IMR-90 (cell line): ENCODE results near the gene CCL14. TPM values are rescaled to one million over a fixed set of nuclear protein-coding genes. Genes with fewer than 3 reads are reported as not detected.

ENCODE experiments used
- ATAC-seq: fragments of 200-7000 bp; cut with Tn5 transposase; 2 replicates; pipeline ENCODE4 v1.9.1; 2020; ENCODE audit warnings: low read depth, mild to moderate bottlenecking, moderate library complexity
- BruUV-seq: library from RNA; stranded (reverse); fragments of 400-500 nt; replicated peaks from 2 replicates; lab custom pipeline; 2021; lab: Mats Ljungman, UMichigan
- CTCF ChIA-PET: fragments of 300-600 bp; formaldehyde crosslinking; extraction: SDS; loops from one replicate; lab custom pipeline; 2021; ENCODE audit warnings: antibody characterized with exemption; lab: Yijun Ruan, JAX
- POLR2A ChIA-PET: fragments of 300-600 bp; sonication (Branson Sonifier 250); formaldehyde crosslinking; loops from one replicate; lab custom pipeline; 2022; ENCODE audit warnings: antibody characterized with exemption; ENCODE audit not compliant: unreplicated experiment; lab: Charles Lee
- DNase-seq: peaks from one replicate; pipeline ENCODE4 v3.0.0; 2013
- H2AFZ ChIP-seq: replicated peaks from 2 replicates; pipeline ENCODE3; 2013; ENCODE audit warnings: low read length, mild to moderate bottlenecking; ENCODE audit not compliant: poor library complexity
- H2AK5ac ChIP-seq: 2 replicates; pipeline ENCODE4 v1.6.1; 2013; ENCODE audit warnings: low read depth, low read length, inconsistent platforms
- H2AK9ac ChIP-seq: replicated peaks from 2 replicates; pipeline ENCODE3; 2013; ENCODE audit warnings: mild to moderate bottlenecking, low read depth, low read length, moderate library complexity; ENCODE audit not compliant: poor library complexity
- H2BK120ac ChIP-seq: 2 replicates; pipeline ENCODE4 v1.6.1; 2013; ENCODE audit warnings: low read depth, low read length, inconsistent platforms
- H2BK15ac ChIP-seq: 3 replicates; pipeline ENCODE4 v1.6.1; 2013; ENCODE audit warnings: low read depth, low read length, inconsistent platforms
- H2BK20ac ChIP-seq: 2 replicates; pipeline ENCODE4 v1.6.1; 2013; ENCODE audit warnings: low read depth, mild to moderate bottlenecking, inconsistent platforms, low read length, moderate library complexity
- H2BK5ac ChIP-seq: 2 replicates; pipeline ENCODE4 v1.6.1; 2013; ENCODE audit warnings: mild to moderate bottlenecking, low read depth, low read length, inconsistent platforms; ENCODE audit not compliant: poor library complexity, severe bottlenecking
- H3K14ac ChIP-seq: replicated peaks from 2 replicates; pipeline ENCODE4 v1.6.1; 2013; ENCODE audit warnings: low read depth, low read length, inconsistent platforms
- H3K18ac ChIP-seq: 2 replicates; pipeline ENCODE4 v1.6.1; 2013; ENCODE audit warnings: low read depth, low read length, control low read depth
- H3K23ac ChIP-seq: 2 replicates; pipeline ENCODE4 v1.6.1; 2013; ENCODE audit warnings: low read depth, low read length, inconsistent platforms
- H3K27ac ChIP-seq: 2 replicates; pipeline ENCODE4 v1.5.1; 2013; ENCODE audit warnings: mild to moderate bottlenecking, control low read depth, low read length; ENCODE audit not compliant: insufficient read depth
- H3K27me3 ChIP-seq: 2 replicates; pipeline ENCODE4 v1.6.1; 2013; ENCODE audit warnings: low read length; ENCODE audit not compliant: control insufficient read depth, insufficient read depth
- H3K36me3 ChIP-seq: 2 replicates; pipeline ENCODE4 v1.6.1; 2013; ENCODE audit warnings: low read length, mixed read lengths; ENCODE audit not compliant: control insufficient read depth, insufficient read depth
- H3K4ac ChIP-seq: 2 replicates; pipeline ENCODE4 v1.6.1; 2013; ENCODE audit warnings: low read depth, low read length, inconsistent platforms
- H3K4me1 ChIP-seq: 2 replicates; pipeline ENCODE4 v1.6.1; 2013; ENCODE audit warnings: low read length, mixed read lengths; ENCODE audit not compliant: control insufficient read depth, insufficient read depth
- H3K4me2 ChIP-seq: 2 replicates; pipeline ENCODE4 v1.6.1; 2013; ENCODE audit warnings: low read depth, mild to moderate bottlenecking, control low read depth, low read length, moderate library complexity
- H3K4me3 ChIP-seq: 2 replicates; pipeline ENCODE4 v1.5.1; 2013; ENCODE audit warnings: low read depth, mild to moderate bottlenecking, control low read depth, low read length, moderate library complexity; ENCODE audit not compliant: insufficient read depth
- H3K56ac ChIP-seq: 2 replicates; pipeline ENCODE4 v1.6.1; 2013; ENCODE audit warnings: low read length, inconsistent platforms; ENCODE audit not compliant: insufficient read depth; ENCODE audit errors: extremely low read depth
- H3K79me1 ChIP-seq, 2 experiments: 2 replicates each; pipeline ENCODE4 v1.6.1; 2013; ENCODE audit warnings: low read length in 2 of 2, inconsistent platforms in 1 of 2, low read depth in 1 of 2
- H3K9ac ChIP-seq: 2 replicates; pipeline ENCODE4 v1.6.1; 2013; ENCODE audit warnings: low read depth, low read length, control low read depth
- H3K9me1 ChIP-seq: 2 replicates; pipeline ENCODE4 v1.6.1; 2013; ENCODE audit warnings: low read length, inconsistent platforms; ENCODE audit not compliant: insufficient read depth
- H3K9me3 ChIP-seq: 2 replicates; pipeline ENCODE4 v1.6.1; 2013; ENCODE audit warnings: low read length; ENCODE audit not compliant: control insufficient read depth, insufficient read depth
- H4K20me1 ChIP-seq: 2 replicates; pipeline ENCODE4 v1.6.1; 2013; ENCODE audit warnings: low read length, inconsistent platforms; ENCODE audit not compliant: insufficient read depth
- H4K5ac ChIP-seq: 2 replicates; pipeline ENCODE4 v1.6.1; 2013; ENCODE audit warnings: mild to moderate bottlenecking, low read depth, low read length, control low read depth
- H4K8ac ChIP-seq, 2 experiments: 2 replicates each; pipeline ENCODE4 v1.6.1; 2013; ENCODE audit warnings: low read depth in 2 of 2, low read length in 2 of 2, control low read depth in 1 of 2, inconsistent platforms in 1 of 2
- H4K91ac ChIP-seq: 2 replicates; pipeline ENCODE4 v1.6.1; 2013; ENCODE audit warnings: low read depth, low read length, inconsistent platforms; ENCODE audit not compliant: insufficient read depth
- CEBPB ChIP-seq: IDR thresholded peaks from 2 replicates; pipeline ENCODE4 v1.6.1; 2012; ENCODE audit warnings: low read depth, low read length, improper control_type of control experiment
- CTCF ChIP-seq: conservative IDR thresholded peaks from 2 replicates; pipeline ENCODE4 v1.5.1; 2012; ENCODE audit warnings: mild to moderate bottlenecking, low read depth, low read length, improper control_type of control experiment
- ELK1 ChIP-seq: fragments of 150-350 bp; IDR thresholded peaks from 2 replicates; pipeline ENCODE4 v1.6.1; 2016; ENCODE audit warnings: low read depth, mild to moderate bottlenecking, low read length, moderate library complexity, borderline replicate concordance
- FOS ChIP-seq: fragments of 150-350 bp; IDR thresholded peaks from 2 replicates; pipeline ENCODE4 v1.6.1; 2016; ENCODE audit warnings: low read depth, low read length
- MXI1 ChIP-seq: IDR thresholded peaks from 2 replicates; pipeline ENCODE4 v1.6.1; 2012; ENCODE audit warnings: low read depth, mild to moderate bottlenecking, low read length, moderate library complexity, borderline replicate concordance
- POLR2A ChIP-seq: IDR thresholded peaks from 2 replicates; pipeline ENCODE4 v1.6.1; 2012; ENCODE audit warnings: mild to moderate bottlenecking, low read depth, low read length
- RAD21 ChIP-seq: IDR thresholded peaks from 2 replicates; pipeline ENCODE4 v1.6.1; 2012; ENCODE audit warnings: low read length, improper control_type of control experiment
- RCOR1 ChIP-seq: IDR thresholded peaks from 2 replicates; pipeline ENCODE4 v1.6.1; 2012; ENCODE audit warnings: mild to moderate bottlenecking, low read length, improper control_type of control experiment; ENCODE audit not compliant: insufficient replicate concordance
- RFX5 ChIP-seq: IDR thresholded peaks from 2 replicates; pipeline ENCODE4 v1.8.0; 2012; ENCODE audit warnings: low read depth, mild to moderate bottlenecking, low read length, moderate library complexity
- WGBS, 2 experiments: methylation state at CpG; one replicate each; pipeline versions ENCODE4 v1.1.5 to v1.1.7; 2013; ENCODE audit warnings: missing lambda C conversion rate in 2 of 2; ENCODE audit not compliant: insufficient read length in 1 of 2; ENCODE audit errors: extremely low coverage in 2 of 2; 5-methylcytosine and 5-hydroxymethylcytosine counted together
- dilution Hi-C: fragments of 300-500 bp; cut with HindIII; formaldehyde crosslinking; loops from one replicate; pipeline ENCODE4 v1.14.3; 2018; ENCODE audit warnings: low sequenced_read_pairs; ENCODE audit not compliant: unreplicated experiment
- in situ Hi-C: fragments of 300-500 bp; cut with MboI; formaldehyde crosslinking; loops from 3 replicates; pipeline ENCODE4 v1.14.3; 2019; ENCODE audit warnings: low sequenced_read_pairs, inconsistent platforms, mixed read lengths
- intact Hi-C: fragments of 100-400 bp; cut with micrococcal nuclease; formaldehyde crosslinking; loops from 2 replicates; pipeline ENCODE4 v1.10.0; 2022
- polyA plus RNA-seq, 3 experiments: library from polyadenylated mRNA; depleted of rRNA; stranded (reverse); fragments of >200 nt; gene quantifications; 2 replicates each; pipeline ENCODE4 v1.2.3, GENCODE V29; 2012; ENCODE audit warnings: low replicate concordance in 1 of 3
- total RNA-seq: library from RNA; depleted of rRNA; stranded (reverse); fragments of >200 nt; gene quantifications from 2 replicates; pipeline ENCODE4 v1.2.3, GENCODE V29; 2012

CCL14 gene
- total and polyA plus RNA-seq, 2 of the 4 experiments (the other 2 are of a cell fraction) = not detected

DNA sequence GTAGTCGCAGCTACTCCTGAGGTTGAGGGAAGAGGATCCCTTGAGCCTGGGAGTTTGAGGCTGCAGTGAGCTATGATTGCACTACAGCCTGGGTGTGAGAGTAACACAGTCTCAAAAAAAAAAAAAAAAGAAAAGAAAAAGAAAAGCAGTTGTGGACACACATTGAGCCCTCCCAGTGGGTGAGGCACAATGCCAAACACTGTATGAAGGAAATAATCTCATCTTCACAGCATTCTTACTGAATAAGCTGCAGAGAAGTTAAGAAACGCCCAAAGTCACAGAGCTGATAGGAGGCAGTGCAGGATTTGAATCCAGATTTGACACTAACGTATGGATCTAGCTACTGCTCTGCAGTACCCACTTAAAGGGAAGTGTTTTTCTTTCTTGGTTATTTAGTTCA, 37.1 kb downstream of the CCL14 start:
- dilution Hi-C loops (no loop called here), in situ Hi-C loops (no loop called here), intact Hi-C loops (no loop called here)
- POLR2A ChIA-PET = no interaction called here
- H3K4me2 ChIP-seq = no peak overlapping the region
- no peak overlapping the region for H2BK15ac ChIP-seq
- no peak overlapping the region for H3K27ac ChIP-seq
- no peak overlapping the region for H3K56ac ChIP-seq
- H4K8ac ChIP-seq = no peak overlapping the region
- H2AK9ac ChIP-seq = no peak overlapping the region
- no CpG with 5 or more reads among the region's 3 CpGs for WGBS, 2 experiments
- no peak for TF ChIP-seq RAD21
- TF ChIP-seq MXI1 = no peak
- no peak for TF ChIP-seq RFX5
- TF ChIP-seq CEBPB = no peak
- no peak for TF ChIP-seq ELK1
- TF ChIP-seq RCOR1 = no peak
- TF ChIP-seq CTCF = no peak
- TF ChIP-seq POLR2A = no peak
- TF ChIP-seq FOS = no peak
- no peak overlapping the region for H3K14ac ChIP-seq
- H3K27me3 ChIP-seq = peaks cover 2% of the 10 kb centered on the region; the same call in 1 of the 2 replicates
- CTCF ChIA-PET = no interaction called here
- no peaks in the 10 kb centered on the region for H4K20me1 ChIP-seq
- H2BK120ac ChIP-seq = no peak overlapping the region
- H3K18ac ChIP-seq = no peak overlapping the region
- H3K79me1 ChIP-seq = no peaks in the 10 kb centered on the region
- no peak overlapping the region for H2AK5ac ChIP-seq
- no peaks in the 10 kb centered on the region for H3K36me3 ChIP-seq
- H3K9ac ChIP-seq = no peak overlapping the region
- DNase-seq = no peak
- no peak overlapping the region for H3K4ac ChIP-seq
- H3K9me3 ChIP-seq = no peaks in the 10 kb centered on the region
- BruUV-seq = no TSS peak
- no peaks in the 10 kb centered on the region for H3K9me1 ChIP-seq
- no peak overlapping the region for H3K4me3 ChIP-seq
- no peak overlapping the region for H4K91ac ChIP-seq
- no peak for ATAC-seq
- no peak overlapping the region for H3K23ac ChIP-seq
- no peak overlapping the region for H2BK5ac ChIP-seq
- no peak overlapping the region for H2AFZ ChIP-seq
- no peak overlapping the region for H4K5ac ChIP-seq
- no peak overlapping the region for H2BK20ac ChIP-seq
- no peaks in the 10 kb centered on the region for H3K4me1 ChIP-seq
